Measurements from ENCODE around the gene RPS15. TPM values are rescaled to one million over a fixed set of nuclear protein-coding genes. Genes with fewer than 3 reads are reported as not detected.
A peak's percentile ranks its signal among the peaks of the same experiment; 100 is the strongest.

RPS15 gene
- total and polyA plus RNA-seq, 10 of the 15 experiments (the other 5 are each of a cell fraction or from before 2014, with no cell fraction given) = 559 to 3,158 (median 1,413) TPM

GRCh38 chr19:1410789-1411188, 27.4 kb upstream of the RPS15 start:
- Histone ChIP-seq H3K79me2 (ENCODE audit: control insufficient read depth, insufficient read depth, low read length) (peaks cover 80% of the 10 kb centered on the region), H4K20me1 (ENCODE audit: control insufficient read depth, insufficient read depth) (peaks cover 29% of the 10 kb centered on the region), H3K27ac (ENCODE audit: control insufficient read depth, insufficient read depth) (no peak overlapping the region), H3K9me3 (replicated peaks; ENCODE audit: control insufficient read depth, insufficient read depth, low read length) (no peaks in the 10 kb centered on the region), H3K36me3 (ENCODE audit: control insufficient read depth in 2 of 2, insufficient read depth in 2 of 2, low read length in 1 of 2) (peaks cover 5 to 22% of the 10 kb centered on the region in 2 experiments), H3K27me3 (replicated peaks in 1 of 2; ENCODE audit: control insufficient read depth in 2 of 2, insufficient read depth in 2 of 2, low read length in 1 of 2) (no peaks in the 10 kb centered on the region), H3K4me1 (ENCODE audit: control insufficient read depth, insufficient read depth, low read length) (peaks cover 44% of the 10 kb centered on the region), H2AFZ (ENCODE audit: control insufficient read depth, low read depth, low read length) (no peak overlapping the region), H3K4me2 (ENCODE audit: control insufficient read depth, insufficient read depth) (peak overlapping the region; percentile 68), H3K9ac (ENCODE audit: control insufficient read depth, insufficient read depth, low read length) (no peak overlapping the region), H3K4me3 (peak overlapping the region; percentile 81)
- intact Hi-C loops (cut with micrococcal nuclease; ENCODE audit: unreplicated experiment) (no loop called here), in situ Hi-C loops (cut with MboI) (no loop called here)
- FAIRE-seq = no peak
- TF ChIP-seq IRF3 (IDR thresholded peaks at IDR 0.05) (no peak), TBL1XR1 (IDR thresholded peaks at IDR 0.05; ENCODE audit: low read depth, low read length) (no peak), PAX5 (IDR thresholded peaks at IDR 0.05; ENCODE audit: borderline replicate concordance, low read depth, low read length) (no peak), NFXL1 (IDR thresholded peaks at IDR 0.05; ENCODE audit: borderline replicate concordance) (no peak), ATF7 (IDR thresholded peaks at IDR 0.05; ENCODE audit: low read depth) (no peak), TCF7 (IDR thresholded peaks at IDR 0.05; ENCODE audit: borderline replicate concordance) (no peak), BACH1 (IDR thresholded peaks at IDR 0.05; ENCODE audit: borderline replicate concordance) (no peak), CEBPZ (IDR thresholded peaks at IDR 0.05; ENCODE audit: low read depth, low read length) (no peak), ESRRA (IDR thresholded peaks at IDR 0.05; ENCODE audit: low read length) (no peak), CHD1 (IDR thresholded peaks at IDR 0.05; ENCODE audit: low read depth, low read length) (no peak), IKZF2 (IDR thresholded peaks at IDR 0.05) (no peak), PML (IDR thresholded peaks at IDR 0.05; ENCODE audit: low read length) (no peak), CREM (IDR thresholded peaks at IDR 0.05; ENCODE audit: low read depth) (no peak), BHLHE40 (IDR thresholded peaks at IDR 0.05; ENCODE audit: borderline replicate concordance in 1 of 2, low read depth in 2 of 2, low read length in 1 of 2) (no peak), POLR2AphosphoS5 (IDR thresholded peaks at IDR 0.05; ENCODE audit: low read length) (no peak), YBX1 (IDR thresholded peaks at IDR 0.05) (no peak)
- SMC1A ChIA-PET (ENCODE audit: uncharacterized antibody, unreplicated experiment) = no interaction called here
- no TSS peak for BruUV-seq (replicated peaks)
- RAD21 ChIA-PET (ENCODE audit: unreplicated experiment) = no interaction called here
- POLR2A ChIA-PET = no interaction called here
- ATAC-seq = no peak
- no peak for DNase-seq (ENCODE audit: low read depth, low spot score)
- CTCF ChIA-PET = interaction anchor here (1.2 kb wide), 1 partner anchor 26 kb away, joined by 3 read pairs; no protein-coding TSS in a partner anchor
- 80% methylated on average over 9 of the region's 9 CpGs for whole genome bisulfite sequencing (ENCODE audit: insufficient coverage, insufficient replicate concordance, low lambda C conversion rate, missing lambda C conversion rate)
